ENCODE results near the gene ZBP1.

ZBP1 gene

GRCh38 chr20:57583289-57584257 is 36.7 kb downstream of the ZBP1 start:
- no peak for DNase-seq

- no peak for DNase-seq
These were observed 37.6 kb downstream of the ZBP1 start for GRCh38 chr20:57582432-57583288.

DNA sequence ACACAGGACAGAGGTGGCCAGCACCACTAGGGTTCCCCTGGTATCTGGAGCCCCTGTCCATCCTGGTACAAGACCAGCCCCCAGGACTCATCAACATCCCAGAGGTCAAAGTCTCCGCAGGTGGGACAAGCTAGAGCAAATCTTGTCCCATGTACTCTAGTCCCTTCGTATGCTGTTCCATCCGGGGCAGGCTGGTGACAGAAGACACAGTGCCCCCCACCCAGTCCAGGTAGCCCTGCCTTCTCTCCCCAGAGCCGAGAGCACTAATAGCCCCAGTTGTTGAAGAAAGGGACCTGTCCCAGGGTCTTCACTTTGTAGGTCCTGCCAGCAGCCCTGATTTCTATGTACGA is 38.2 kb downstream of the ZBP1 start:
- no peak for DNase-seq

DNA sequence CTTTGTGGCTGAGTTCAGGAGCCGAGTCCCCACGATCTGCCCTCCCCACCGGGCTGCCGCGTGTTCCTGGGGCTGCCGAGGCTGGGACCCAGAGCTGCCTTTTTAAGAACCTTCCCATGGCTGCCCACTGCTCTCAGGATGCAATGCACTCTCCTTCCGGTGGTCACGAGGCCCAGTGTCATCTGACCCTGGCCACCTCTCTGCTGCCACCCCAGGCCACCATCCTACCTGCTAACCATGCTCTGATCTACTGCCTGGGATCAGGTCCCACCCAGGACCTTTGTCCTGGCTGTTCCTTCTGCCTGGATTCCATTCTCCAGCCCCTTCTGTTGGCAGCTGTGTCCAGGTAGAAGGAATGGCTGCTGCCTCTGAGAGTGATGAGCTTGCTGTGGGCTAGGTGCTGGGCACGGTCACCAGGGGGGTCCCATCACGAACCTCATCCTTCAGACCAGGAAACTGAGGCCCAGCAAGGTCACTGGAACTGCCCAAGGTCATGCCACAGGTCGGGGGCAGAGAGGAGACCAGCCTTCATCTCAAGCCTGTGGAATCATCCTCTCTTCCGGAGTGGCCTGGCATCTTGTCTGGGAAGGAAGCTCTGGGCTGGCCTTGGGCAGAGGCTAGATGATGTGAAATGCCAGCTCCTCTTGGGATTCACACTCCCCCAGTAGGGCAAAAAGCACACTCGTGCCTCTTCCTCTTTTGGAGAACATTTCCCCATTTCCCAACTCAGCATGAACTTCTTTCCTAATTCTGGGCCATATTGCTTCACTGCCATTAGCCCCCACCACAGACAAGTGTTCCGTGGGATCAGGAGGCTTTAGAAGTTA is 38.8 kb downstream of the ZBP1 start:
- DNase-seq = no peak

DNA sequence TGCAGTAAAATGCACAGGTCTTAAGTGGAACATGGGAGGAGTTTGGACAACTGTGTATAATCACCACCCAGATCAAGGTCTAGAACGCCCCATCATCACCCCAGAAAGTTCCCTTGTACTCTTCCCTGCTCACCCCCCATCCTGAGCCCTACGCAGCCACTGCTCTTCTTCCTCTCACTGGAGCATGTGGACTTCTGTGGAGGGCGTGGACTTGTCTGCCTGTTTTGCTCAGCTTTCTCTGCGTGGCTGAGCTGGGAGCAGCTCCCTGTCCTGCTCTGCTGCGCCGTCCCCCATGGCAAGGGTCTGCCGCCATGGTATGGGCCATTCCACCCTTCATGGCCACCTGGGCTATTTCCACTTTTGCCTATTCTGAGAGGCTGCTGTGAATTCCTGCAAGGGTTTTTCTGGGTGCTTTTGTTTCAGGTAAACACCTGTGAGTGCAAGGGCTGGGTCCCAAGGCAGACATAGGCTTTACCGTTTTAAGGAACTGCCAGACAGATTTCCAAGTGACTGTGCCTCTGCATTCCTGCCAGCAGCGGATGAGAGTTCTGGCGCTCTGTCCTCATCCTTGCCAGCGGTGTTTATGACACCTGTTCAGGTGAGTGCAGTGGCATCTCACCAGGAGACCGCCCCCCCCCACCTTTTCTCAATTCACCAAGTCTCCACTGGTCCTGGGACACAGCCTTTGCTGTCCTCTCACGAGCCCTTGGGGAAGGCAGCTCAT is 39.6 kb downstream of the ZBP1 start:
- DNase-seq = no peak

- no peak for DNase-seq
These were observed 40.3 kb downstream of the ZBP1 start for GRCh38 chr20:57579898-57580447.

- no peak for DNase-seq
These were observed 40.8 kb downstream of the ZBP1 start for GRCh38 chr20:57579331-57579897.

DNA sequence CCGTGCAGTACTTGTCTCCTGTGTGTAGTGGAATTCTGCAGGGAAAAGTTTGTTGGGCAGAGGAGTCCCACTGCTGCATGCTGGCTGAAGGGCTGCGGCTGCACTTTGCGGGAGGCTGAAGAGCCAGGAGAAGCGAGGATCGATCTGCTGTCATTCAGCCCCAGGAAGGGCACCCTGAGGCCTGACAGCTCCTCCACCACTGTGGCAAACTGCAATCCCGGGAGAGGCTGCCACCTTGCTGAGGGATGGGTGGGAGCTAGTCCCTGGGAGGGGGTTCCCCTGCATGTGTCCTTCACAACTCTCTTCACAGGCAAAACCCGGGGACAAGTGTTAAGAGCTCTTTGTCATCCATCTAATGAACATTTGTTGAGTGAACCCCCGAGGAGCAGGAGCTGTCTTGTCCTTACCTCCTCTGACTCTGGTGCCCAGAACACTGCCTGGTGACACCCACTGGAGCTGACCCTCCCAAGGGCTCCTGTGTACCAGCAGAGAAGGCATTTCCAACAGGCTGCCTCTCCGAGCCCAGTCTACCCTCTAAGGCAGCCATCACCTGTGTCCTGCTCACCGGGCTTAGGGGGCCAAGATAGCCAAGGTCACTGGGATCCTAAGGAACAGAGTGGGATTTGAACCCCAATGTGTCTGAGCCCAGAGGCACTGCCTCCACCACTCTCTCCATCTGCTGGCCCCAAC is 41.6 kb downstream of the ZBP1 start:
- no peak for DNase-seq

- DNase-seq = no peak
These were observed 42.3 kb downstream of the ZBP1 start for GRCh38 chr20:57577679-57578475.

- no peak for DNase-seq
These were observed 43.3 kb downstream of the ZBP1 start for GRCh38 chr20:57576617-57577550.

GRCh38 chr20:57576002-57576401 is 44.2 kb downstream of the ZBP1 start:
- DNase-seq = no peak

GRCh38 chr20:57574954-57575353 is 45.3 kb downstream of the ZBP1 start:
- DNase-seq = no peak

- peak; percentile 3 for DNase-seq
These were observed 46.3 kb downstream of the ZBP1 start for GRCh38 chr20:57573894-57574293.

DNA sequence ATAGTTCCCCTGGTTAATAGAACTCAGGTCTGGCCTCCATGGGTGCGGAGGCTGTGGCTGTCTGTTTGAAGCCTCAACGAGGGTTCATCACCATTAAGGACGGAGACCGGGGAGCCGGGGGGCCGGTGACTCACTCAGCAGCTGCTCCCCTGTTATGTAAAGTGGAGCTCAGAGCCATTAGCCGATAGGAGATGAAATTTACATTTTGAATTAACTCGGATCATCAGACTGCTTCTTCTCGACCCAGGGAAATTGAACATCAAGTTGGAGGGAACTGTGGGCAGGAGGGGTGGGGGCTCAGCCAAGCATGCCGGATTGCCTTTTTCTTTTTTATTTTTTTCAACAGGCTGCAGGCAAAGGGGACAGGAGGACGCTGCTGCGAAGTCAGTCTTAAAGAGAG is 47.0 kb downstream of the ZBP1 start:
- DNase-seq = no peak

GRCh38 chr20:57571782-57572416 is 48.3 kb downstream of the ZBP1 start:
- DNase-seq = no peak

- no peak for DNase-seq
These were observed 49.3 kb downstream of the ZBP1 start for GRCh38 chr20:57570920-57571319.

- peak; percentile 23 for DNase-seq
These were observed 49.9 kb downstream of the ZBP1 start for GRCh38 chr20:57570145-57570850.

- DNase-seq = no peak
These were observed 51.3 kb downstream of the ZBP1 start for GRCh38 chr20:57568960-57569359.

Data from NCI-H2029 (cell line).